Loucy (cell line): ENCODE measurements around the gene SLC9A9.

Experiments
- EZH2phosphoT487 ChIP-seq: fragments of 200-600 bp; IDR thresholded peaks from 2 replicates; pipeline ENCODE4 v1.6.1; 2018; ENCODE audit warnings: antibody characterized with exemption, mild to moderate bottlenecking, moderate library complexity, borderline replicate concordance
- TF ChIP-seq, protein P1 (sequence below): fragments of 200-600 bp; sonication (generic); conservative IDR thresholded peaks from 2 replicates; pipeline ENCODE4 v1.5.1; 2014; ENCODE audit warnings: mild to moderate bottlenecking, antibody characterized with exemption, low read length

DNA sequence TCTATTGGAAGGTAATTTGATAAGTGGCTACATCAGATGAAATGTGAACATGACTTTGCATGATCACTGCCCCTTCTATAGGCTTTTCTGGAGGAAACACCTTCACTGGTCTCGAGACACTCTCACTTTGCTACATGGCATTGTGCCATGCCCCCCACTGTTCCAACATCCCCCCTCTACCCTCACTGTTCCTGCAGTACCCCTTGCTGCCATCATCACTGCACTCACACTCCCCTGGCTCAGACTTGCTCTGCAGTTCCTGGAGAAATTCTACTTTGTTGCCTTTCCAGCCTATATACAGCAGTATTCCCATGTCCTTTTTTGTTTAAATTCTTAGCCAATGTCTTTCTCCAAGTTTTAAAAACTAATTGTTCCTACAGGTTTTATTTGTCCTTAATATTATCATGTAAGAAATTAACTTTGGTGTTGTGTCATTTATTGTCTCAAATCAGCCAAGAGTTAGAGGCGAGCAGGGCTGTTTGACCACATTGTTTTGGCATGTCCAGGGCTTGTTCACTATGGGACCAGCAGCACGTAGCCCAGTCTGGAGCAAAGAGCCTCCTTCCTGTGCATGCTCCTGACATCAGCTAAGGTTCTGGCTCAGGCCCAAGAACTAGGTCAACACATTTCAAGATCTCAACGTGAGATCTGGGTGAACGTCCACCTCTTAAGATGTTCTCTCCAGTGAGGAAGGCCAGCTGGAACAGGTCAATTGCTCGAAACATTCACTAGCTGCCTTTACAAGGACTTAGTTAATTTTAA lies 246.4 kb downstream of the SLC9A9 start:
- TF ChIP-seq, protein P1, sequence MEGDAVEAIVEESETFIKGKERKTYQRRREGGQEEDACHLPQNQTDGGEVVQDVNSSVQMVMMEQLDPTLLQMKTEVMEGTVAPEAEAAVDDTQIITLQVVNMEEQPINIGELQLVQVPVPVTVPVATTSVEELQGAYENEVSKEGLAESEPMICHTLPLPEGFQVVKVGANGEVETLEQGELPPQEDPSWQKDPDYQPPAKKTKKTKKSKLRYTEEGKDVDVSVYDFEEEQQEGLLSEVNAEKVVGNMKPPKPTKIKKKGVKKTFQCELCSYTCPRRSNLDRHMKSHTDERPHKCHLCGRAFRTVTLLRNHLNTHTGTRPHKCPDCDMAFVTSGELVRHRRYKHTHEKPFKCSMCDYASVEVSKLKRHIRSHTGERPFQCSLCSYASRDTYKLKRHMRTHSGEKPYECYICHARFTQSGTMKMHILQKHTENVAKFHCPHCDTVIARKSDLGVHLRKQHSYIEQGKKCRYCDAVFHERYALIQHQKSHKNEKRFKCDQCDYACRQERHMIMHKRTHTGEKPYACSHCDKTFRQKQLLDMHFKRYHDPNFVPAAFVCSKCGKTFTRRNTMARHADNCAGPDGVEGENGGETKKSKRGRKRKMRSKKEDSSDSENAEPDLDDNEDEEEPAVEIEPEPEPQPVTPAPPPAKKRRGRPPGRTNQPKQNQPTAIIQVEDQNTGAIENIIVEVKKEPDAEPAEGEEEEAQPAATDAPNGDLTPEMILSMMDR, result no peak
- no peak for TF ChIP-seq EZH2phosphoT487
